Measurements from ENCODE around the gene LMX1A.

The LMX1A gene

DNA sequence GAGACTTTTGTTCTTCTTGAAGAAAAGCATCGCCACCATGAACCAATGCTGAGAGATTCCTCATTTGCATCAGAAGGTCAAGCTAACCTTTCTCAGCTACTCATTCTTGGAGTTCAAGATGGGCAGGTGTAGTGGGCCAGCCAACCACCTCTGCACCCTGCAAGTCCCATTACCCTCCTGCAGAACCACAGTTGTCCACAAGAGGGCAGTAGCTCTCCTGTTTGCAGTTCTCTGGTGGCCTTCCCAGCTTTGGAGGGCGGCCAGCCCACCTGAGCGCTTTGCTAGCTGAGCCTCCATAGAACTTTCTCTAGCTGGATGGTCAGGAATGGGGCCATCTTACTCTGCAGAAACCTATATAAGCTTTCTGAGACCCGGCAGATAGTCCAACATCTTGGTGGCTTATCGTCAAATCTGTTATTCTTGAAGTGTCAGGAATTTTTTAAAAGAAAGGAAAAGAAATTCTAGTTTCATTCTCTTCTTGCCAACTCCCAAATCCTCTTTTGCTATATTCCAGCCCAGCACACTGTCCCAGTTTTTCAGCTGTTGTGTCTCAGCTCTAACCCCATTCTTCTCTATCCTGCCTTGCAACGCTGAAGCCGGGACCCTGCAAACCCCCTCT is 11.0 kb upstream of the LMX1A start:
- peak; percentile 54 to 74 for DNase-seq (ENCODE audit: low read depth in 2 of 2, low spot score in 1 of 2)

DNA sequence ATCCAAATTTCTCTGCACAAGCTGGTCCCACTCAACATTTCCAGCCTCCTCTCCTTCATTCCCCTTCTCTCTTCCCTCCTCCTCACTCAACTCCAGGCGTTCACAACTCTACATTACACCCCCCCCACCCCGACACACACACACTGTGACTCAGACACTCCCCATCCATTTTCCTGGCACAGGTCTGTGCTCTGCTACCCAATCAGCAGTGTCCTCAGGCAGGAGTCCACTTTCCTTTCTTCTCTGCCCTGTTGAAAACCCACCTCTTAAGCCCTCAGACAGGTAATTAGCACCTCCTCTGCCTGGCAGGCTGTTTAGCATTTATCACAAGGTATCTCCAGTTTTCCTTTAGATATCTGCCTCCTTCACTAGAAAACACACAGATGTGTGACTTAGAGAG is 8.8 kb upstream of the LMX1A start:
- no peak for DNase-seq (ENCODE audit: low read depth in 2 of 2, low spot score in 1 of 2)

DNA sequence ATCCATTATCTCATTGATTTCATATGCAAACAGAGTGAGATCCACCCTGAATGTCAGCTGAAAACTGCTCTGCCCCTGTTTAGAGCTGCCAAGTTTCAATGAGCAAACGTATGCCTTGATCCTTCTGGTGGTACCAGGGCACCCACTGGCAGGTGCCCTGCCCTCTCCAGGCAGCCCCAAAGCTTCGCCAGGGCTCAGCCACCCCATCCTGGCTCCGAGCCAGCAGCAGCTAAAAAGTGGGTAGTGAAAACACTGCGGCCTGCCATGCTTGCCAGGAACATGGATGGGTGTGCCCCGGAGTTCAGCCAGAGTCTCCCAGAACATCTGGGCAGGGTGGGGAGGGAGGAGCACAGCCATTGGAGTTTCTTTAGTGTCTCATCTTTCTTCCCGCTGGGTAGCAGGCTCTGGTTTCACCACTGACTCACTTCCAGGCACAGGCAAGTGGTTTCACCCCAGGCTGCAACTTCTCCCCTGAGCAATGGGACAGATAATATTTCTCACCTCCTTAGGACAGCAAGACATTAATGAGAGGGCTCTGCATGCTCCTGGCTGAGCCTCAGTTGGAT is 8.1 kb upstream of the LMX1A start:
- no peak for DNase-seq (ENCODE audit: low read depth in 2 of 2, low spot score in 1 of 2)

DNA sequence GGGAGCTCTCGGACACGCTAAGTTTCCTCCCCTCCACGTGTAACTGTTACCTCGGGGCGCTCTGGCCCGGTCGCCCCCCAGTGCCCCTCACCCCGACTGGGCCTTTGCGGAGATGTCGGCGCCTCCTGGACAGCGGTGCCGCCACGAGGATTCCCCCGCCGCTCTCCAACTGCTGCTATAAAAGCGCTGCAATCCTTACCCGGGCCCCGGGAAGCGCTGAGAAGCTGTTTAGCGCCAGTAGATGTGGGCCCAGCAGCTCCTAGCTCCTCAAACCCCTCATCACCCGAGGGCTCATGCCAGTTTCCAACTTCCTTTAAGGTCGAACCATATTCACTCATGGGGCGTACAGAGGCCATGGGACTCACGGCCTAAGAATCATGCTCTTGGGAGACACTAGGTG is 361 bp upstream of the LMX1A start:
- DNase-seq (ENCODE audit: low read depth in 2 of 2, low spot score in 1 of 2) = no peak

DNA sequence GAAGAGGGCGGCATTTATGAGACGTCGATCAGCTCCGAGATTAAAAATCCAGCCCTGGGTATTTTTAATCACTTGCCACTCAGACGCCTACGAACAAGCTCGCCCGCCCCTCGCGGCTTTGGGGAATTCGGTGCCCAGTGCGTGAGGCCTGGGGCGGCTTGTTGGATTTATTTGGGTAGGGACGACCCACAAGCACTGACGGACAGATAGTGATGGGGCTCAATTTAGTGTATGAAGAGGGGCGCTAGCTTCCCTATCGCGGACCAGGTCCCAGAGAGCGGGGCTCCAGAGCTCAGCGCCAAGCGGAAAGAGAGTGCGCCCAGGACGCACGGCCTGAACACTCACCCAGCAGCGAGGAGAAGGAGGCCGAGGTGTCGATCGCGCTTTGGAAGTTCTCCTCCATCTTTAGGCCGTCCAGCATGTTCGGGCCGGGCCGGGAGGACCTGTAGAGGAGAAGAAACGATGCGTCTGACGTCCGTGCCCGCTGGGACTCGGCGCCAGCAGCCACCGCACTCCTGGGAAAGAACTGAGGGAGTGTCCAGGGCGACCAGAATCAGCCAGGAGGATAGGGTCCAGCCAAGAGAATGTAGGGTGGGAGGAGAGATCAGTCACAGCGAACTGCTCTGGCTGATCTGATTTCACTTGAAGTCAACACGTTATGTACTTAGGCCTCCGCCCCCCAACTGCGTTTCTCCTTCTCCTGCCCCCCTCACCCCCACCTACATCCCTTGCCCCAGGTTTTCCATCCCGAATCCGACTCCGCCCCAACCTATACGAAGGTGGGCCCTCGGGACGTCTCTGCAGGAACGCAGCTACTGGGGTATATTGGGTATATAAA is 1.2 kb downstream of the LMX1A start:
- no peak for DNase-seq (ENCODE audit: low read depth in 2 of 2, low spot score in 1 of 2)

DNA sequence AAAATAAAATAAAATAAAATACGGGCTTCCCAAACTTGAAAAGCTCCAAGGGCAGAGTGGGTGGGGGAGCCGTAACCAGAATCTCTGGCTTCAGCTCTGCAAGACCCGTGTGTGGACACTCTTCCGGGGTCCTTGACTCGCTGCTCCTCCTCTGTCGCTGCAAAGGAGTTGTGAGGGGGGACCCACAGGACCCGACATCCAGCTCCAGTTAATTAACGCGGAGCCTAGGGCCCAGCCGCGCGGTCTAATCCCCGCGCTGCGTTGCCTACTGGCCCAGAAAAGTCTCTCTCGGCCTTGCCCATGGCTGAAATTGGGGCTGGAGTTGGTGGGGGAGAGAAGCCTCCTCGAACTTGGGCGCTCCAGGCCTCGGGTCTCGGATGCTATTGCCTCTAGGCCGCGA is 1.8 kb downstream of the LMX1A start:
- no peak for DNase-seq (ENCODE audit: low read depth in 2 of 2, low spot score in 1 of 2)

DNA sequence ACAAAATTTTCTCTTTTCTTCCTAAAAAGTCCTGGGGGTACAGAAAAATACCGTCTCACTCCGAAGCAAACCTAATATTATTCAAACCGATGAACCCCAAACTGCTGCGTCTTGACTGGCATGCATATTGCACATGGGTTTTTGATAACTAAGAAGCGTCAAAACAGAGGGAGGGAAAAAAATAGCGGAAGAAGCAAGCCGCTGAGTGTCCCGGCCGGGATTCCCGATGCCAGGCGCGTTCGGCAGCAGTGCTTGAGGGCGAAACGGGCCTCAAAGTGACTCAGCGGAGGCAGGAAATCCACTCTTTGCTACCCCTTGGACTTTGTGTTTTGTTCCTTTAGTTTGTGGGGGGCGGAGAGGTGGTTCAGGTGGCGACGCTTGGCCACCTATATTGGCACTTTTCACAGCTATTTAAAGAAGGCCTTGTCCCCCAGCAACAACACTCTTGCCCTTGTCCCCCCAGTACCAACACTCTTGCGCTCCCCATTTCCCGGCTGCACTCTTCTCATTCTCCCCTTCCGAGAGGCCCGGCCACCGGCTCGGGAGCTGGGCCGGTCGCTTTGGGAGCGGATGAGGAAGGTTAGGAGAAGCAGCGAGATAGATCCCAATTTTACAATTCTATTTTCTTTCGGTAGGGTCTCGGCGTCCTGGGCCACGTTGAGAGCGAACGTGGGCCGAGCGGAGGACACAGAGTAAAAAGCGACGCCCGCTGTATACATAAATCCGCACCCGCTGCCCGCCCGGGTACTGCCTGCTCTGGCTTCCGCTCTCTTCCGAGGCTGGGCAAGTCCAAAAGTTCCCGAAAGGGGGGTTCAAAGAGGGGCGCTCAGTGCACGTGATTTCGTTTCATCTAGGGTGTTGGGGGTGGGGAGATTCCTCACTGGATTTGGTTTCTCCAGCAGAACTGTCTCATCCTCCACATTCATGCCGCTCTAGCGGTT is 2.5 kb downstream of the LMX1A start:
- DNase-seq (ENCODE audit: low read depth in 2 of 2, low spot score in 1 of 2) = no peak

DNA sequence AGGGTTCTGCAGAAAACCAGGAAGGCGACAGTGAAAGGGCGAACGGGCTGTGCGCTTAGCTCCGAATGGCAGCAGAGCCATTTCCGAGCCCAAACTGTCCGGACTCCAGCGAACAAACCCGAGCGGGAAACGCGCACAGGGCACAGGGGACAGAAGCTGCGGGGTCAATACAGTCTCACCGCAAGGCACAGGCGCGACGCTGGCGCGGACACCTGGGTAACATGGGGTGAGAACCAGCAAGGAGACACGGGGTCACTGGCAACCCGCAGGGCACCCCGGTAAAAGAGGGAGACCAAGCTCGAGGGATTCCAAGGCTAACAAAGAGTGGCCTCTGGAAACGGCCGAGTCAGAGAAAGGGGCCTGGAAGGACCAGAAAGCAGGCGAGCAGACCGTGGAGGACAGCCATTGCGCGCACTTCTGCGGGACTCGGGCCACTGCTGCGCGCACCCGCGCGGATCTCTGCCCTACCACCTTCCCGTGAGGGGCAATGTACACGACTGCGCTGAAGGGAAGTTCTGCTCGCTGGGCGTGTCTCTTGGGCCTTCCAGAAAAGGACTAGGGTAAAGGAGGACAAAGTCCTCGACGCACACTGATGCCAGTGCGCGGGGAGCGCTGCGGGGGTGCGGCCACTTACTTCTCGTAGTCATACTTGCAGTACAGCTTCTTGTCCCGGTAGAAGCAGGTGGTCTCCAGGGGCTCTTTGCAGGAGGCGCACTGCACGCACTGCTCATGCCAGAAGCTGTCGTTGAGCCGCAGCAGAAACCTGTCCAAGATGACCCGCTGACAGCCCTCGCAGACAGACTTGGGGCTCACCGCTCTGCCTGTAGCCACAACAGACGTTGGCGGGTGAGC is 3.8 kb downstream of the LMX1A start:
- no peak for DNase-seq (ENCODE audit: low read depth in 2 of 2, low spot score in 1 of 2)

DNA sequence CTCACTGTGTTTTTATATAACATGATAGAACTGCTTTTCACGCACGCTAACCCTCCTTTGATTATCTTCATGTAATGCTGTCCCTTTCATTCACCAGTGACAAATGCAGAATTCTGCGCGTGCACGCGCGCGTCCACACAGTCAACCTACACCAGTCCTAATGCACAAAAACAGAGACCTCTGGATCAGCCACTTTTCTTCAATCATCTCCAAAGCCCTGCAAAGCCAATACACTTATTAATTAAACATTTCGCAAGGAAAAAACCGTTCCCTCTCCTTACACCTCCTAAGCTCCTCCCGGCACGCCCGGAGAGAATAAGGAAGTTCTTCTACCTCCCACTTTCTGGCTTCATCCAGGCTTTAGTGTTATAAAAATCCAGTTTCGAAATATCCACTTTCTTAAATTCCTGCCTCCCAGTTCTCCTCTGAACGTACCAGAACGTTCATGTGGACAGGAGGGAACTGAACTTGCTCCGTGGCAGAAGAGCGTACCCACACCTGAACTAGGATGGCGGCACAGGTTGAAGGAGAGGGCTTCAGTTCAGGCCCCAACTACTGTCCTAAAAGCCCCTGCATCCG is 4.6 kb downstream of the LMX1A start:
- DNase-seq (ENCODE audit: low read depth in 2 of 2, low spot score in 1 of 2) = no peak

DNA sequence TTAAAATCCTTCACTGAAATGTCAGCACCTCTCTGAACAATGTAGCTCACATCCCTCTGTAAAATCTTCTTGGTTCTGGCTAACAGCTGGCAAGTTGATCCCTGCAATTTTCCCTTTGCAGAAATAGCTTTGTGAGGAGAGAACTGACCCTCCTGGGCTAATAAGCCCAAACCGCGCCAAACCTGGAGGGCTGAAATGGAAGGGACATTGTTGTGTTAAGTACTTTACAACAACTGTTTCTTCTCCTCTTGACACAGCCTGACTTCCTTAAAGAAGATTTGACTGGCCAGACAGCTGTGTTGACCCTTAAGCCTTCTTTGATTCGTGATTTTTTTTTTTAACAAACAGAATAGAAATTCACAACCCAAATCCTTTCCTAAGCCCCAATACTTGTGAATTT is 5.7 kb downstream of the LMX1A start:
- no peak for DNase-seq (ENCODE audit: low read depth in 2 of 2, low spot score in 1 of 2)

DNA sequence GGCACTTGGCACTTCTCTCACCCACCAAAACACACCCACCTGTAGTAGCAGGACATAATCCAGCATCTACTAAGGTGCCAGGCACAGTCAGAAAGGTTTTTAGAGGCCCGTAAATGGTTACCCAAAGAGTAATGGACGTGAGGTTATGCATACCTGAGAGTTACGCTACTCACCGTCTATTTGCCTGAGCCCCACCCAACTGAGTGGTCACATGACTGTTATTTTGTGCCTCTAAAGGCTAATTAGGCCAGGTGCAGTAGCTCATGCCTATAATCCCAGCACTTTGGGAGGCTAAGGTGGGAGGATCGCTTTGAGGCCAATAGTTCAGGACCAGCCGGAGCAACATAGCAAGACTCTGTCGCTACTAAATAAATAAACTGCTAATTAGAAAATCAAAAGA is 11.0 kb downstream of the LMX1A start:
- DNase-seq (ENCODE audit: low read depth in 2 of 2, low spot score in 1 of 2) = no peak

DNA sequence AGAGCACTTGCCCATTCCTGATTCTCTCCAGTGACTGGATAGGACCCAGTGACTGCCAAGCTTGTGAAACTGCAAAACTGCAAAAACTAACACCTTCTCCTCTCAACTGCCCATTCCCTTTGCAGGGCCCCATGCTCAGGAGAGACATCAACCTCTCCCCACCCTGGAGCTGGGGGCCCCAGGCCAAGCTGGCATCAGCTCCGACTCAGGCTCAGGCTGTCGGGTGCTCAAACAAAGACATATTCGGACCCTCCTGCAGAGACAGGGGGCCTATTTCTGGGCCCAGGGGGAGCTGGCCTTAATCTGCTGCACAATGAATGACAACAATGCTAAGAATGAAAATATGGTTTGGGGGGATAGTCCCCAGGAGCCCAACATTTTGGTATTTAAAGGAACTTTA is 11.8 kb downstream of the LMX1A start:
- no peak for DNase-seq (ENCODE audit: low read depth in 2 of 2, low spot score in 1 of 2)

DNA sequence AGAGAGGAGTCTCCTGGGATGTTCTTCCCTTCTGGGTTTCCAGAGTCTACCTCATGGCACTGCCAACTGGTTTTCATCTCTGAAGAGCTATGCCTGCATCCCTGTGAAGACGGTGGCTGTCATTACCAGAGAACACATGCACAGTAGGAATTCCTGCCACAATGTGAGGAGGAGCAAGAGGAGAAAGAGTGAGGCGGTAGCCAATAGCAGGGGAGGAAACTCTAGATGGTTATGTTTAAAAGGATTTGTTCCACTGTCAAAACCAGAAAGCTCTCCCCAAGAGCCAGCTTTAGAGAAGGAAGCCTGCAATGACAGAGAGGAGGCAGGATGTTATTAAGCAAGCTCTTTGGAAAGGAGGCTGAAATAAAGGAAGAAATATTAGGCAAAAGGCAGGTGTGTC is 12.3 kb downstream of the LMX1A start:
- no peak for DNase-seq (ENCODE audit: low read depth in 2 of 2, low spot score in 1 of 2)

DNA sequence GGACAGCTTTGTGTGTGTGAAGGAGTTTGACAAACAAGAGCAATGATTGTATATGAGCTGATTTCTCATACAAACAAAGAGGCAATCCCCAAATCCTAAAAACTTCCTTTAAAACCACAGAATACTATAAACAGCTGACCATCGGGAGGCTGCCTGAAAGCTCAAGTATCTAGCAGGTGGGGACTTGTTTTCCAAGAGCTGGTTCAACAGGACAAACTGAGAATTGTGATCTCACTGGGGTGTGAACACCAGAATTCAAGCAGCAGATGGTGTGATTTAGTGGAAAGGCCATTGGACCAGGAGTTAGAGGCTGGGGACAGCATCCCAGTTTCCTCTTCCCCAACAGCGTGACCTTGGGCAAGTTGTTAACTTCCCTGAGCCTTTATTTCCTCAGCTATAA is 13.9 kb downstream of the LMX1A start:
- no peak for DNase-seq (ENCODE audit: low read depth in 2 of 2, low spot score in 1 of 2)

DNA sequence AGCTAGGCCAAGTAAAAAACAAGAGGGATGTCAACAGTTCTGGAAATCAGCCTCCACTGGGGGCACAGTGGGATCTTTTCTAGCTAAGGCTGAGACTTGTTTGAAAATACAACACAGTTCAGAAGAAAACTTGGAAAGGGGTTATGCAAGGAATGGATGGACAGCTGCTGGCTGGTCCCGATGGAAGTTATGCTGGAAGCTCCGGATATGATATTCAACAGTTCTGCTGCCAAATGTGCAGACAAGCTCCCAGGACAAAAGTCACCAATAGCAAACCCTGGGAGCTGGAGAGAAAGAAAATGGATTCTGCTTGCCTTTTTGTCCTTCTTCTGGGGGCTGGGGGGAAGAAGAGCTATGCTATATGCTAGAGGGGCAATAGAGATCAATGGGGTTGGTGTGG is 14.3 kb downstream of the LMX1A start:
- DNase-seq (ENCODE audit: low read depth in 2 of 2, low spot score in 1 of 2) = no peak

DNA sequence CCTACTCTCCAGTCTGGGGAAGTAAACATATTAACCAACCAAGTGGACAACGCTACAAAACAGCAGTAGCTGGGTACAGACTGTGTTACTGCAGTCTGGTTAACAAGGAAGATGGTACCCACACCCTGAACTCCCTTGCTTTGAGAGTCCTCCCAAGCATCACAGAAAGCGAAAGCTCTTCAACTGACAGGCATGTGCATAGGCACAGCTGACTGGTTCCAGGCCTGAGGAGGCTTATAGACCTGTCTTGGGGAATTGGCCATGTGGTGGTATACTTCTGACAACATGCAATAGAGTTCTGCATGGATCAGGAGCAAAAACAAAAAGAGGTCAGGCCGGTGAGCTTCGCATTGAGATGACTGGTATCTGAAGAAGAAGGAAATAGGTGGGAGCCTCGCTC is 17.4 kb downstream of the LMX1A start:
- DNase-seq (ENCODE audit: low read depth in 2 of 2, low spot score in 1 of 2) = no peak

DNA sequence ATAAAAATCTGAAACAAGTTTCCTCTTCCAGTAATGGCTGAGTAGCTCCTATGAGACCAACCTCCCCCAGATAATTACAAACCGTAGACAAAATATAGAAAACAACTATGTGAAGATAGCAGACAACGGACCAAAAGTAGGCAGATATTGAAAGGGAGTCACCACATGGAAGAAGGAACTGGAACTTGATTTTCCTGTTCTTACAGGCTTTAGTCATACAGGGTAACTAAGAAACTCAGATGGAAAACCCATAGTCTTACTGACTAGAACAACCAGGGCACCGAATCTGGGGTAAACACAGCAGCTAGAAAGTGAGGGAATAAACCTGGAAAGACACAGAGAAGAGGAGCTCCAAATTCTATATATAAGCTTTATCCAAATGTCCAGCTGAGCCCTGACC is 26.0 kb downstream of the LMX1A start:
- no peak for DNase-seq (ENCODE audit: low read depth in 2 of 2, low spot score in 1 of 2)

DNA sequence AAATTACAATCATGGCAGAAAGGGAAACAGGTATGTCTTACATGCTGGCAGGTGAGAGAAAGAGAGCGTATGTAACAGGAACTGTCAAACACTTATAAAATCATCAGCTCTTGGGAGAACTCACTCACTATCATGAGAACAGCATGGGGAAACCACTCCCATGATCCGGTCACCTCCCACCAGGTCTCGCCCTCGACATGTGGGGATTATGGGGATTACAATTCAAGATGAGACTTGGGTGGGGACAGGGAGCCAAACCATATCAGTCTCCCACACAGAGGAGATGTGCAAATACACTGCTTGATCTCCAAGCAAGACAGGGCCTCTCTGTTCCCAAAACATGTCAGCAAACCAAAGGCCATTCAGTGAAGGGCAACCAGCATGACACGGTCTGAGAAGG is 27.4 kb downstream of the LMX1A start:
- no peak for DNase-seq (ENCODE audit: low read depth in 2 of 2, low spot score in 1 of 2)

DNA sequence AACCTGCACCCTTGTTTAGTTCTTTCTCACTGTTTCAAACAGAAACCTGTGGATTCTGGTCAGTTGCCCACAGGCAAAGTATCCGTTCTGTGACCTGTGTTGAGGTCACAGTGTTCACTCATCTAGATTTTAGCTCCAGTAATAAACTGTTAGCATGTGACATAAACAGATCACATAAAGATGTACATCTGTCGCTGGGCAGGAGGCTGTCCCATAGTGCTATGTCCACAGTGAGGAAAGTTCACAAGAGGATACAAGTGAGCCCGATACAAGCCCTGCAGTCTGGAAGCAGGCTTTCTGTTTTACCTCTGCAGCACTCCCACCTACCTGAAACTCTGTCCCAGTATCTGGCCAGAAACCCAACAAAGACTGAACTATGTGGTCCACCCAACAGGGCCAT is 28.4 kb downstream of the LMX1A start:
- DNase-seq (ENCODE audit: low read depth in 2 of 2, low spot score in 1 of 2) = no peak

DNA sequence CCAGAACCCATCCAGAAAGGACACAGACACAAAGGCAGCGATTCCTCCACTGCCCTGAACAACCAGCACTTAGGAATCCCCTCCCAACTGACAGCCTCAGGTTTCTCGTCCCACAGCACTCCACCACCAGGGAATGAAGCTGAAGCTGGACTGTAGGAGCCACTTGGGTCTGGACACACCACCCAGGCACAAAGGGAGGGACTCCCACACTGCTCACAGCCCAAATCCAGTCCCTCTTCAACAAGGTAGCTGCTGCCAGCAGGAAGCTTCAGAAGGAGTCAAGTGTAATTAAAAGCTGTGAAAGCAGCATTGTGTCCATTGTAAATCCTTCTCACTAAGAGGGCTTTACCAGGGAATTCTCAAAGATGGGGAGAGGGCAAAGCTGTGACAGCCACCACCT is 29.0 kb downstream of the LMX1A start:
- DNase-seq (ENCODE audit: low read depth in 2 of 2, low spot score in 1 of 2) = no peak

All from stimulated activated CD8-positive, alpha-beta memory T cell treated with anti-CD3 and anti-CD28 coated beads, Interleukin-4, amount 100 ng/mL, for 4 hours (primary cell).